HFFc6 (cell line): ENCODE results near the gene MTHFSD. TPM values are rescaled to one million over a fixed set of nuclear protein-coding genes. Genes with fewer than 3 reads are reported as not detected.
A peak's percentile ranks its signal among the peaks of the same experiment; 100 is the strongest.
"Not testable (repeated sequence)": the region's sequence is repeated elsewhere in the genome, so short reads cannot be mapped to it uniquely, and the experiment has no call there.

Source experiments
- DNase-seq: peaks from one replicate; pipeline ENCODE4 v3.0.0-alpha.2; 2018
- H3K27ac Mint-ChIP-seq: 2 replicates; pipeline ENCODE4 v1.8.0; 2020; ENCODE audit warnings: mild to moderate bottlenecking, mixed read lengths
- H3K27me3 Mint-ChIP-seq: 2 replicates; pipeline ENCODE4 v1.8.0; 2021; ENCODE audit warnings: mild to moderate bottlenecking, moderate library complexity, mixed read lengths; ENCODE audit not compliant: insufficient read depth
- H3K36me3 Mint-ChIP-seq: 2 replicates; pipeline ENCODE4 v1.8.0; 2021; ENCODE audit warnings: low read depth, mixed read lengths
- H3K4me1 Mint-ChIP-seq: 2 replicates; pipeline ENCODE4 v1.8.0; 2020; ENCODE audit warnings: low read depth, mixed read lengths
- H3K4me3 Mint-ChIP-seq: 2 replicates; pipeline ENCODE4 v1.8.0; 2020; ENCODE audit warnings: mild to moderate bottlenecking, moderate library complexity, mixed read lengths
- H3K9me3 Mint-ChIP-seq: 2 replicates; pipeline ENCODE4 v1.8.0; 2020; ENCODE audit warnings: mild to moderate bottlenecking, mixed read lengths
- total RNA-seq, 6 experiments: library from RNA; stranded (reverse); fragmentation: NEBNext Ultra II Directional; extraction: Animal tissue kit (Norgen Biotek cat#: 25700); gene quantifications; 2 replicates in 1 of 6; 3 replicates in 5 of 6; pipeline ENCODE4 v1.2.3, GENCODE V29; 2021
- TF ChIP-seq, protein P1 (sequence below): fragments of 200-600 bp; sonication (generic); IDR thresholded peaks from 2 replicates; pipeline ENCODE4 v1.5.0; 2021; ENCODE audit warnings: antibody characterized with exemption, mild to moderate bottlenecking

The MTHFSD gene
- total RNA-seq, 6 experiments from 2014 or later: 16.8 to 18.6 (median 17.0) TPM

- Mint-ChIP-seq H3K9me3 (no peaks in the 10 kb centered on the region), H3K36me3 (peaks cover 11% of the 10 kb centered on the region), H3K4me1 (peaks cover 47% of the 10 kb centered on the region), H3K4me3 (no peak overlapping the region), H3K27ac (no peak overlapping the region), H3K27me3 (no peaks in the 10 kb centered on the region)
- TF ChIP-seq, protein P1, sequence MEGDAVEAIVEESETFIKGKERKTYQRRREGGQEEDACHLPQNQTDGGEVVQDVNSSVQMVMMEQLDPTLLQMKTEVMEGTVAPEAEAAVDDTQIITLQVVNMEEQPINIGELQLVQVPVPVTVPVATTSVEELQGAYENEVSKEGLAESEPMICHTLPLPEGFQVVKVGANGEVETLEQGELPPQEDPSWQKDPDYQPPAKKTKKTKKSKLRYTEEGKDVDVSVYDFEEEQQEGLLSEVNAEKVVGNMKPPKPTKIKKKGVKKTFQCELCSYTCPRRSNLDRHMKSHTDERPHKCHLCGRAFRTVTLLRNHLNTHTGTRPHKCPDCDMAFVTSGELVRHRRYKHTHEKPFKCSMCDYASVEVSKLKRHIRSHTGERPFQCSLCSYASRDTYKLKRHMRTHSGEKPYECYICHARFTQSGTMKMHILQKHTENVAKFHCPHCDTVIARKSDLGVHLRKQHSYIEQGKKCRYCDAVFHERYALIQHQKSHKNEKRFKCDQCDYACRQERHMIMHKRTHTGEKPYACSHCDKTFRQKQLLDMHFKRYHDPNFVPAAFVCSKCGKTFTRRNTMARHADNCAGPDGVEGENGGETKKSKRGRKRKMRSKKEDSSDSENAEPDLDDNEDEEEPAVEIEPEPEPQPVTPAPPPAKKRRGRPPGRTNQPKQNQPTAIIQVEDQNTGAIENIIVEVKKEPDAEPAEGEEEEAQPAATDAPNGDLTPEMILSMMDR: no peak
- no peak for DNase-seq
Measured at GRCh38 chr16:86593913-86594620, 39.0 kb upstream of the MTHFSD start.

DNA sequence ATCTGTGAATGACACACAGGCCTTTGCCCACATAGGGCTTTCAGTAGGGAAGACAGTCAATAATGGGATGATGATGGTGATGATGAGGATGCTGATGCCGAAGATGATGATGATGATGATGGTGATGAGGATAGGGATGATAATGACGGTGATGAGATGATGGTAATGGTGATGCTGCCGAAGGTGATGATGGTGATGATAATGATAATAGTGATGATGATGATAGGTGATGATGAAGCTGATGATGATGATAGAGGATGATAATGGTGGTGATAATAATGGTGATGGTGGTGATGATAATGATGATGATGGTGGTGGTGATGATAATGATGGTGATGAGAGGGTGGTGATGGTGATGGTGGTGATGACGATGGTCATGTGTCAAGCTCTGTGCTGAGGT is 36.2 kb upstream of the MTHFSD start:
- H3K27me3 Mint-ChIP-seq: 0 out of 2 replicates have a peak, but pooled peaks cover 2% of the 10 kb centered on the region
- H3K4me1 Mint-ChIP-seq: peaks cover 29% of the 10 kb centered on the region
- TF ChIP-seq, protein P1: no peak
- DNase-seq: no peak
- H3K27ac Mint-ChIP-seq: no peak overlapping the region
- H3K9me3 Mint-ChIP-seq: no peaks in the 10 kb centered on the region
- no peak overlapping the region for H3K4me3 Mint-ChIP-seq
- H3K36me3 Mint-ChIP-seq: peaks cover 7% of the 10 kb centered on the region

- Mint-ChIP-seq H3K36me3 (peaks cover 7% of the 10 kb centered on the region), H3K27ac (no peak overlapping the region), H3K4me3 (peak overlapping the region; percentile 6; the same call in 1 of the 2 replicates), H3K27me3 (0 out of 2 replicates have a peak, but pooled peaks cover 2% of the 10 kb centered on the region), H3K4me1 (peaks cover 28% of the 10 kb centered on the region), H3K9me3 (no peaks in the 10 kb centered on the region)
- TF ChIP-seq, protein P1: no peak
- peak; percentile 80 for DNase-seq
Measured at GRCh38 chr16:86590501-86591144, 35.6 kb upstream of the MTHFSD start.

- not testable (repeated sequence) for H3K27me3 Mint-ChIP-seq, H3K27ac Mint-ChIP-seq, H3K9me3 Mint-ChIP-seq, H3K4me3 Mint-ChIP-seq, DNase-seq, H3K4me1 Mint-ChIP-seq
- peaks cover 14% of the 10 kb centered on the region for H3K36me3 Mint-ChIP-seq
Measured at GRCh38 chr16:86587955-86588354, 32.9 kb upstream of the MTHFSD start.

DNA sequence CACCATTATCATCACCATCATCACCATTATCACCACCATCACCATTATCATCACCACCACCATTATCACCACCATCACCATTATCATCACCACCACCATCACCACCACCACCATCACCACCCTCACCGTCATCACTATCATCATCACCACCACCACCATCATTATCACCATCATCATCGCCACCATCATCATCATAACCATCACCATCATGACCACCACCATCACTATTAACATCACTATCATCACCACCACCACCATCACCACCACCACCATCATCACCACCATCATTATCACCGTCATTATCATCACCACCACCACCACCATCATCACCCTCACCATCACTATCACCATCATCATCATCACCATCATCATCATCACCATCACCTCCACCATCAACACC is 32.5 kb upstream of the MTHFSD start:
- no peaks in the 10 kb centered on the region for H3K9me3 Mint-ChIP-seq
- TF ChIP-seq, protein P1: no peak
- H3K4me3 Mint-ChIP-seq: no peak overlapping the region
- H3K36me3 Mint-ChIP-seq: peaks cover 16% of the 10 kb centered on the region
- peaks cover 2% of the 10 kb centered on the region; the same call in 1 of the 2 replicates for H3K27me3 Mint-ChIP-seq
- no peaks in the 10 kb centered on the region for H3K4me1 Mint-ChIP-seq
- no peak for DNase-seq
- no peak overlapping the region for H3K27ac Mint-ChIP-seq
